MM.1S (cell line): ENCODE data around the gene SCRN2.

ENCODE experiments used
- DNase-seq: peaks from one replicate; pipeline ENCODE4 v3.0.0-alpha.2; 2015
- H2AFZ ChIP-seq: fragments of 300-600 bp; sonication (generic); 2 replicates; pipeline ENCODE4 v1.6.0; 2016; ENCODE audit warnings: antibody characterized with exemption, low read length
- H3F3A ChIP-seq: fragments of 300-600 bp; sonication (generic); 2 replicates; pipeline ENCODE4 v1.6.1; 2016; ENCODE audit warnings: mild to moderate bottlenecking, antibody characterized with exemption, low read length, moderate library complexity, mixed read lengths; ENCODE audit not compliant: insufficient read depth
- H3K27ac ChIP-seq: fragments of 300-600 bp; sonication (generic); 2 replicates; pipeline ENCODE4 v1.5.1; 2016; ENCODE audit warnings: mild to moderate bottlenecking, low read length
- H3K27me3 ChIP-seq: fragments of 300-600 bp; sonication (generic); replicated peaks from 2 replicates; pipeline ENCODE4 v1.6.0; 2016; ENCODE audit warnings: low read length; ENCODE audit not compliant: insufficient read depth
- H3K36me3 ChIP-seq: fragments of 300-600 bp; sonication (generic); replicated peaks from 2 replicates; pipeline ENCODE4 v1.6.1; 2016; ENCODE audit warnings: mild to moderate bottlenecking, low read length, mixed read lengths; ENCODE audit not compliant: insufficient read depth
- H3K4me1 ChIP-seq: fragments of 300-600 bp; sonication (generic); 2 replicates; pipeline ENCODE4 v1.6.1; 2016; ENCODE audit warnings: low read length, mixed read lengths
- H3K4me2 ChIP-seq: fragments of 300-600 bp; sonication (generic); 2 replicates; pipeline ENCODE4 v1.6.0; 2016; ENCODE audit warnings: low read depth, low read length
- H3K4me3 ChIP-seq: fragments of 300-600 bp; sonication (generic); 2 replicates; pipeline ENCODE4 v1.5.1; 2016; ENCODE audit warnings: low read length, mixed read lengths
- H3K79me2 ChIP-seq: fragments of 300-600 bp; sonication (generic); 2 replicates; pipeline ENCODE4 v1.6.1; 2016; ENCODE audit warnings: mixed run types, low read length, mixed read lengths
- H3K9ac ChIP-seq: fragments of 300-600 bp; sonication (generic); 2 replicates; pipeline ENCODE4 v1.6.1; 2016; ENCODE audit warnings: low read length, mixed read lengths
- H3K9me2 ChIP-seq: fragments of 300-600 bp; sonication (generic); replicated peaks from 2 replicates; pipeline ENCODE4 v1.6.1; 2016; ENCODE audit warnings: mild to moderate bottlenecking, low read length, mixed read lengths; ENCODE audit not compliant: insufficient read depth
- H3K9me3 ChIP-seq: fragments of 300-600 bp; sonication (generic); replicated peaks from 2 replicates; pipeline ENCODE4 v1.6.1; 2016; ENCODE audit warnings: mild to moderate bottlenecking, low read length, mixed read lengths; ENCODE audit not compliant: insufficient read depth
- H4K20me1 ChIP-seq: fragments of 300-600 bp; sonication (generic); 2 replicates; pipeline ENCODE4 v1.6.1; 2016; ENCODE audit warnings: mild to moderate bottlenecking, low read length, moderate library complexity, mixed read lengths; ENCODE audit not compliant: insufficient read depth
- CTCF ChIP-seq: fragments of 300-600 bp; sonication (generic); IDR thresholded peaks from 2 replicates; pipeline ENCODE4 v1.5.1; 2016; ENCODE audit warnings: antibody characterized with exemption, low read length, mixed read lengths
- EZH2 ChIP-seq: fragments of 300-600 bp; sonication (generic); optimal IDR thresholded peaks from 2 replicates; pipeline ENCODE3; 2017; ENCODE audit warnings: low read depth, mild to moderate bottlenecking, antibody characterized with exemption, low read length, mixed read lengths
- EZH2phosphoT487 ChIP-seq: fragments of 300-600 bp; sonication (generic); IDR thresholded peaks from 2 replicates; pipeline ENCODE4 v1.6.1; 2018; ENCODE audit warnings: antibody characterized with exemption, low read length

SCRN2 gene

GRCh38 chr17:47840742-47841487 is at the start of gene SCRN2:
Gene SCRN2, minus strand, starts transcription at chr17:47841273. Its CDS starts 430 bp downstream, at chr17:47840843.
- Histone ChIP-seq H3K27me3 (peaks cover 14% of the 10 kb centered on the region), H3K4me3 (peak within 1 kb of the TSS; percentile 90), H3F3A (peaks cover 6% of the 10 kb centered on the region; the same call in 1 of the 2 replicates), H3K9ac (peak within 1 kb of the TSS; percentile 55), H3K27ac (peak within 1 kb of the TSS; percentile 13; the same call in 1 of the 2 replicates), H3K4me2 (peak within 1 kb of the TSS; percentile 91), H3K4me1 (peaks cover 16% of the 10 kb centered on the region), H3K36me3 (no peaks in the 10 kb centered on the region), H4K20me1 (no peaks in the 10 kb centered on the region), H3K9me2 (no peaks in the 10 kb centered on the region), H2AFZ (peak within 1 kb of the TSS; percentile 58), H3K79me2 (0 out of 2 replicates have a peak, but pooled peaks cover 5% of the 10 kb centered on the region), H3K9me3 (no peaks in the 10 kb centered on the region)
- DNase-seq: peak; percentile 91
- TF ChIP-seq EZH2phosphoT487 (no peak), CTCF (peak; percentile 92)

- no peak overlapping the region for H3K4me3 ChIP-seq
- H3K9ac ChIP-seq: no peak overlapping the region
- TF ChIP-seq EZH2phosphoT487 (no peak), CTCF (peak; percentile 95)
- H3K4me2 ChIP-seq: no peak overlapping the region
- H2AFZ ChIP-seq: no peak overlapping the region
- H3K79me2 ChIP-seq: peaks cover 2% of the 10 kb centered on the region; the same call in 1 of the 2 replicates
- peaks cover 25% of the 10 kb centered on the region for H3K4me1 ChIP-seq
- H3K9me3 ChIP-seq: no peaks in the 10 kb centered on the region
- peak; percentile 84 for DNase-seq
- no peak overlapping the region for H3K27ac ChIP-seq
- no peaks in the 10 kb centered on the region for H3K36me3 ChIP-seq
- no peaks in the 10 kb centered on the region for H3K27me3 ChIP-seq
- no peaks in the 10 kb centered on the region for H4K20me1 ChIP-seq
- H3F3A ChIP-seq: peaks cover 10% of the 10 kb centered on the region; the same call in 1 of the 2 replicates
- no peaks in the 10 kb centered on the region for H3K9me2 ChIP-seq
Measured at GRCh38 chr17:47889734-47890529, 48.9 kb upstream of the SCRN2 start.

GRCh38 chr17:47888293-47888692 is 47.2 kb upstream of the SCRN2 start:
- Histone ChIP-seq H3K36me3 (no peaks in the 10 kb centered on the region), H3K79me2 (no peaks in the 10 kb centered on the region), H2AFZ (no peak overlapping the region), H3K9ac (no peak overlapping the region), H3K9me3 (no peaks in the 10 kb centered on the region), H3K9me2 (no peaks in the 10 kb centered on the region), H3K27ac (no peak overlapping the region), H3K4me2 (no peak overlapping the region), H4K20me1 (no peaks in the 10 kb centered on the region), H3K27me3 (no peaks in the 10 kb centered on the region), H3F3A (peaks cover 3% of the 10 kb centered on the region; the same call in 1 of the 2 replicates), H3K4me3 (no peak overlapping the region), H3K4me1 (peaks cover 9% of the 10 kb centered on the region)
- no peak for TF ChIP-seq EZH2phosphoT487
- TF ChIP-seq EZH2: no peak
- no peak for TF ChIP-seq CTCF
- DNase-seq: no peak
